Measurements from ENCODE around the gene GATA6. TPM values are rescaled to one million over a fixed set of nuclear protein-coding genes. Genes with fewer than 3 reads are reported as not detected.

Gene GATA6
- total and polyA plus RNA-seq, 2 of the 13 experiments (the other 11 are each of a cell fraction or from before 2014, with no cell fraction given), result 0.84 to 3.2 TPM

- TF ChIP-seq KLF6 (CRISPR knock-in tag; IDR thresholded peaks at IDR 0.05) (no peak), SRSF1 (optimal IDR thresholded peaks at IDR 0.05; ENCODE audit: low read depth, low read length) (no peak), ZSCAN25 (CRISPR knock-in tag; IDR thresholded peaks at IDR 0.05) (no peak), ZNF382 (CRISPR knock-in tag; IDR thresholded peaks at IDR 0.05; ENCODE audit: borderline replicate concordance) (no peak), ZBTB7B (CRISPR knock-in tag; IDR thresholded peaks at IDR 0.05) (peak; percentile 52; the same call in 1 of the 2 replicates), SP1 (IDR thresholded peaks at IDR 0.05) (no peak), SP1 (CRISPR knock-in tag; IDR thresholded peaks at IDR 0.05) (no peak), ZNF326 (CRISPR knock-in tag; IDR thresholded peaks at IDR 0.05; ENCODE audit: borderline replicate concordance) (no peak), MEF2D (CRISPR knock-in tag; IDR thresholded peaks at IDR 0.05) (no peak), ZNF619 (CRISPR knock-in tag; IDR thresholded peaks at IDR 0.05) (no peak), SAP130 (CRISPR knock-in tag; IDR thresholded peaks at IDR 0.05; ENCODE audit: low read depth) (peak; percentile 35; the same call in 1 of the 2 replicates), DR1 (CRISPR knock-in tag; IDR thresholded peaks at IDR 0.05) (no peak), ISL2 (CRISPR knock-in tag; IDR thresholded peaks at IDR 0.05) (peak; percentile 91), ZNF597 (CRISPR knock-in tag; IDR thresholded peaks at IDR 0.05) (no peak), ZNF367 (CRISPR knock-in tag; IDR thresholded peaks at IDR 0.05; ENCODE audit: borderline replicate concordance) (no peak), ZNF770 (CRISPR knock-in tag; IDR thresholded peaks at IDR 0.05) (no peak), MAFG (CRISPR knock-in tag; IDR thresholded peaks at IDR 0.05) (no peak), SMAD3 (CRISPR knock-in tag; IDR thresholded peaks at IDR 0.05) (peak; percentile 43; the same call in 1 of the 2 replicates), CBX1 (IDR thresholded peaks at IDR 0.05; ENCODE audit: low read depth) (no peak), ESRRA (CRISPR knock-in tag; IDR thresholded peaks at IDR 0.05; ENCODE audit: low read depth) (no peak), ZFP62 (CRISPR knock-in tag; IDR thresholded peaks at IDR 0.05) (no peak), ZNF547 (CRISPR knock-in tag; IDR thresholded peaks at IDR 0.05) (no peak), TGIF2 (CRISPR knock-in tag; IDR thresholded peaks at IDR 0.05) (no peak), ZNF337 (CRISPR knock-in tag; IDR thresholded peaks at IDR 0.05; ENCODE audit: borderline replicate concordance, low read depth) (no peak), ATF7-NPFF (CRISPR knock-in tag; IDR thresholded peaks at IDR 0.05; ENCODE audit: low read depth) (no peak), PHB2 (IDR thresholded peaks at IDR 0.05; ENCODE audit: partially characterized antibody) (no peak), ZBTB44 (CRISPR knock-in tag; IDR thresholded peaks at IDR 0.05) (no peak), CEBPB (IDR thresholded peaks at IDR 0.05; ENCODE audit: borderline replicate concordance, low read depth, low read length) (no peak)
- TF ChIP-seq, protein P1, sequence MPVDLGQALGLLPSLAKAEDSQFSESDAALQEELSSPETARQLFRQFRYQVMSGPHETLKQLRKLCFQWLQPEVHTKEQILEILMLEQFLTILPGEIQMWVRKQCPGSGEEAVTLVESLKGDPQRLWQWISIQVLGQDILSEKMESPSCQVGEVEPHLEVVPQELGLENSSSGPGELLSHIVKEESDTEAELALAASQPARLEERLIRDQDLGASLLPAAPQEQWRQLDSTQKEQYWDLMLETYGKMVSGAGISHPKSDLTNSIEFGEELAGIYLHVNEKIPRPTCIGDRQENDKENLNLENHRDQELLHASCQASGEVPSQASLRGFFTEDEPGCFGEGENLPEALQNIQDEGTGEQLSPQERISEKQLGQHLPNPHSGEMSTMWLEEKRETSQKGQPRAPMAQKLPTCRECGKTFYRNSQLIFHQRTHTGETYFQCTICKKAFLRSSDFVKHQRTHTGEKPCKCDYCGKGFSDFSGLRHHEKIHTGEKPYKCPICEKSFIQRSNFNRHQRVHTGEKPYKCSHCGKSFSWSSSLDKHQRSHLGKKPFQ (CRISPR knock-in tag; IDR thresholded peaks at IDR 0.05; ENCODE audit: insufficient replicate concordance), result no peak
Measured at GRCh38 chr18:22175346-22175745, 6.0 kb downstream of the GATA6 start (continued).
